Tibial nerve (tissue), 4 donors: ENCODE results near the gene A2M. TPM values are rescaled to one million over a fixed set of nuclear protein-coding genes. Genes with fewer than 3 reads are reported as not detected.

Source experiments
- DNase-seq, 2 donors: peaks; one replicate each; pipeline ENCODE4 v3.0.0-alpha.2; 2019; ENCODE audit warnings: low spot score in 2 of 2
- H3K27ac ChIP-seq, 4 donors: fragments of 200-600 bp; sonication (generic) in 3 of 4; one replicate each; pipeline ENCODE4 v1.5.1; 2017 to 2019; ENCODE audit warnings: mild to moderate bottlenecking in 1 of 4
- H3K27me3 ChIP-seq, 2 donors: fragments of 200-600 bp; sonication (generic) in 1 of 2; one replicate each; pipeline versions ENCODE4 v1.5.1 to v1.6.0; 2017 to 2019
- H3K36me3 ChIP-seq, 3 donors: fragments of 200-600 bp; sonication (generic); one replicate each; pipeline ENCODE4 v1.5.1; 2018 to 2019
- H3K4me1 ChIP-seq, 4 donors: fragments of 200-600 bp; sonication (generic) in 3 of 4; one replicate each; pipeline ENCODE4 v1.5.1; 2017 to 2019
- H3K4me3 ChIP-seq, 4 donors: fragments of 200-600 bp; sonication (generic) in 3 of 4; one replicate each; pipeline ENCODE4 v1.5.1; 2017 to 2019; ENCODE audit warnings: mild to moderate bottlenecking in 1 of 4, moderate library complexity in 1 of 4
- H3K9me3 ChIP-seq, 4 donors: fragments of 200-600 bp; sonication (generic) in 3 of 4; one replicate each; pipeline ENCODE4 v1.5.1; 2017 to 2019
- CTCF ChIP-seq, 5 experiments: fragments of 200-600 bp in 3 of 5; fragments of 450-650 bp in 2 of 5; sonication (generic) in 3 of 5; IDR thresholded peaks; one replicate each; pipeline ENCODE4 v1.5.1; 2016 to 2019; ENCODE audit warnings: antibody characterized with exemption in 5 of 5, mild to moderate bottlenecking in 3 of 5, moderate library complexity in 2 of 5
- EP300 ChIP-seq, 2 donors: sonication (generic); formaldehyde crosslinking; IDR thresholded peaks; one replicate each; pipeline ENCODE4 v1.6.1; 2017; ENCODE audit warnings: antibody characterized with exemption in 2 of 2, mild to moderate bottlenecking in 1 of 2
- POLR2A ChIP-seq, 2 donors: fragments of 450-650 bp; IDR thresholded peaks; one replicate each; pipeline ENCODE4 v1.6.1; 2017; ENCODE audit warnings: antibody characterized with exemption in 2 of 2, mild to moderate bottlenecking in 2 of 2, moderate library complexity in 2 of 2
- whole genome bisulfite sequencing, 2 donors: methylation state at CpG; one replicate each; pipeline ENCODE4 v1.1.5; 2018; 5-methylcytosine and 5-hydroxymethylcytosine counted together
- total RNA-seq, 4 donors: library from RNA; depleted of rRNA; stranded (reverse); fragments of >200 nt; gene quantifications; one replicate each; pipeline ENCODE4 v1.1.0, GENCODE V29; 2016

The A2M gene
- total RNA-seq, 4 donors from 2014 or later = 183 to 396 (median 303) TPM

GRCh38 chr12:9027161-9028059, 88.3 kb downstream of the A2M start:
- no peak for TF ChIP-seq EP300 (IDR thresholded peaks at IDR 0.05)
- no peak for TF ChIP-seq POLR2A (IDR thresholded peaks at IDR 0.05)
- no peak for TF ChIP-seq CTCF (IDR thresholded peaks at IDR 0.05)
- H3K9me3 ChIP-seq = no peaks in the 10 kb centered on the region
- H3K36me3 ChIP-seq = no peaks in the 10 kb centered on the region
- 92 to 96% methylated on average over 7 of the region's 7 CpGs for WGBS, 2 donors
- no peak overlapping the region for H3K4me3 ChIP-seq
- H3K4me1 ChIP-seq = no peaks in the 10 kb centered on the region
- no peak overlapping the region for H3K27ac ChIP-seq
- DNase-seq = no peak
- H3K27me3 ChIP-seq = no peaks in the 10 kb centered on the region

GRCh38 chr12:9024512-9024911, 91.2 kb downstream of the A2M start:
- TF ChIP-seq POLR2A (IDR thresholded peaks at IDR 0.05) (no peak), EP300 (IDR thresholded peaks at IDR 0.05) (no peak), CTCF (IDR thresholded peaks at IDR 0.05) (no peak)
- 88 to 90% methylated on average over 2 of the region's 2 CpGs for WGBS, 2 donors
- Histone ChIP-seq H3K27me3 (no peaks in the 10 kb centered on the region), H3K9me3 (no peaks in the 10 kb centered on the region), H3K27ac (no peak overlapping the region), H3K4me3 (no peak overlapping the region), H3K36me3 (no peaks in the 10 kb centered on the region), H3K4me1 (no peaks in the 10 kb centered on the region)
- DNase-seq = no peak

- WGBS, 2 donors = 90 to 93% methylated on average over 2 of the region's 2 CpGs
- no peak overlapping the region for H3K27ac ChIP-seq
- peaks cover 0 to 15% (median 0%) of the 10 kb centered on the region in 4 donors for H3K9me3 ChIP-seq
- TF ChIP-seq CTCF (IDR thresholded peaks at IDR 0.05) = no peak
- no peak for TF ChIP-seq POLR2A (IDR thresholded peaks at IDR 0.05)
- no peak for TF ChIP-seq EP300 (IDR thresholded peaks at IDR 0.05)
- no peaks in the 10 kb centered on the region for H3K4me1 ChIP-seq
- H3K4me3 ChIP-seq = no peak overlapping the region
- H3K27me3 ChIP-seq = no peaks in the 10 kb centered on the region
- no peaks in the 10 kb centered on the region for H3K36me3 ChIP-seq
- no peak for DNase-seq
These were observed 93.1 kb downstream of the A2M start for GRCh38 chr12:9022592-9022991.

Other genes with a start within 250 kb of the A2M start
- gene PHC1, start 201.4 kb downstream of the A2M start, total RNA-seq = 10 to 100 TPM; 28.8 to 87.0 (median 37.6) TPM
- gene M6PR, start 166.3 kb downstream of the A2M start, total RNA-seq = 100 to 1,000 TPM in 1 of 4 donors, 10 to 100 TPM in 3; 63.2 to 109 (median 96.0) TPM
- 1 to 10 TPM in 3 of 4 donors, not detected in 1; 2.7 to 7.9 (median 2.9) TPM for gene KLRG1, start 126.4 kb downstream of the A2M start, total RNA-seq
- gene PZP, start 92.5 kb upstream of the A2M start, total RNA-seq = under 1 TPM in 3 of 4 donors, not detected in 1; 0.22 to 0.59 (median 0.30) TPM